PFSK-1 (cell line): Measurements from ENCODE around the gene ABHD6.

ENCODE experiments used
- FOXP2 ChIP-seq: optimal IDR thresholded peaks from 2 replicates; pipeline ENCODE3; 2011; ENCODE audit warnings: borderline replicate concordance, control low read depth, inconsistent platforms; ENCODE audit not compliant: insufficient read depth; ENCODE audit errors: extremely low read length, extremely low read depth
- POLR2AphosphoS5 ChIP-seq: IDR thresholded peaks from 2 replicates; pipeline ENCODE4 v1.6.1; 2012; ENCODE audit warnings: low read depth, mild to moderate bottlenecking, control low read depth, low read length, moderate library complexity
- REST ChIP-seq, 2 experiments: IDR thresholded peaks; 2 replicates each; pipeline versions ENCODE4 v1.6.1 to v1.8.0; 2011 to 2012; ENCODE audit warnings: low read depth in 2 of 2, low read length in 2 of 2, control low read depth in 1 of 2, inconsistent platforms in 1 of 2, mild to moderate bottlenecking in 1 of 2, moderate library complexity in 1 of 2; ENCODE audit not compliant: insufficient read depth in 1 of 2
- SIN3A ChIP-seq: IDR thresholded peaks from 2 replicates; pipeline ENCODE4 v1.6.1; 2012; ENCODE audit warnings: mild to moderate bottlenecking, low read length, moderate library complexity, borderline replicate concordance; ENCODE audit not compliant: insufficient read depth
- TAF1 ChIP-seq: IDR thresholded peaks from 2 replicates; pipeline ENCODE4 v1.6.1; 2012; ENCODE audit warnings: low read length, control low read depth, borderline replicate concordance; ENCODE audit not compliant: insufficient read depth

Gene ABHD6

GRCh38 chr3:58285334-58285733 is 47.7 kb downstream of the ABHD6 start:
- TF ChIP-seq FOXP2 (no peak), SIN3A (no peak), POLR2AphosphoS5 (no peak), REST (IDR thresholded peaks at IDR 0.05; ENCODE audit: insufficient read depth in 1 of 2, low read depth in 2 of 2, low read length in 2 of 2) (no peak), TAF1 (no peak)

- TF ChIP-seq SIN3A (no peak), REST (IDR thresholded peaks at IDR 0.05; ENCODE audit: insufficient read depth in 1 of 2, low read depth in 2 of 2, low read length in 2 of 2) (no peak), POLR2AphosphoS5 (no peak), FOXP2 (no peak), TAF1 (no peak)
Observed at GRCh38 chr3:58287354-58287753, 49.8 kb downstream of the ABHD6 start.

DNA sequence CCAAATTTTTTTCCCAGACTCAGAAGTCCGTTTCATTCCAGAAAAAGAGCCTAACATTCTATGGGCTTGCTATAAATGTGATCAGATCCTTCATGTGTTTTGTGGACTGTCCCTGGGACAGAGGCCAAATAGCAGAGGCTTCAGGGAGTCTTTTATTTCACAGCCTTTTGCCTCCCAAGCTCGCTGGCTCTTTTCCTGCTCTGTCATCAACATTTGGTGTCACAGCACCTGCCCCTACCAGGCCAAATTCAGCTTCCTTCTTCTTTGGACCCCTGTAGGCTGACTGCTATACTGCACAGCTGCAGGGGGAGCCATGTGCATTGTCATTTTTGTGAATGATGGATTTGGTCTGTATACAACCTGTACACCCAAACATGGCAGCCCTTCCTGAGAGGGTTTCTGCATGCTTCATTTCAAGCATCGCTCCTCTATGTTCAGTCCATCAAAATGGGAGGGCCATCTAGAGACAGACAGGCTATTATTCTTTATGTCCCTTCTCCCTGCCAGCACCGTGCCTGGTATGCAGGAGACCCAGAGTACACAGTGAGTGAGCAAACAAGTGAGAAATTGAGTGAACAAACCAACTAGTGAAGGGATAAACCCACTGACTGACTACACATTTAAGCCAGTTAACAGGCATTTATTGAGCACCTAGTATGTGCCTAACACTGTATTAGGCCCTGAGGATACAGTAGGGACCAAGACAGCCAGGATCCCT is 50.6 kb downstream of the ABHD6 start:
- no peak for TF ChIP-seq FOXP2
- TF ChIP-seq TAF1 = no peak
- TF ChIP-seq REST (IDR thresholded peaks at IDR 0.05; ENCODE audit: insufficient read depth in 1 of 2, low read depth in 2 of 2, low read length in 2 of 2) = no peak
- no peak for TF ChIP-seq POLR2AphosphoS5
- no peak for TF ChIP-seq SIN3A

DNA sequence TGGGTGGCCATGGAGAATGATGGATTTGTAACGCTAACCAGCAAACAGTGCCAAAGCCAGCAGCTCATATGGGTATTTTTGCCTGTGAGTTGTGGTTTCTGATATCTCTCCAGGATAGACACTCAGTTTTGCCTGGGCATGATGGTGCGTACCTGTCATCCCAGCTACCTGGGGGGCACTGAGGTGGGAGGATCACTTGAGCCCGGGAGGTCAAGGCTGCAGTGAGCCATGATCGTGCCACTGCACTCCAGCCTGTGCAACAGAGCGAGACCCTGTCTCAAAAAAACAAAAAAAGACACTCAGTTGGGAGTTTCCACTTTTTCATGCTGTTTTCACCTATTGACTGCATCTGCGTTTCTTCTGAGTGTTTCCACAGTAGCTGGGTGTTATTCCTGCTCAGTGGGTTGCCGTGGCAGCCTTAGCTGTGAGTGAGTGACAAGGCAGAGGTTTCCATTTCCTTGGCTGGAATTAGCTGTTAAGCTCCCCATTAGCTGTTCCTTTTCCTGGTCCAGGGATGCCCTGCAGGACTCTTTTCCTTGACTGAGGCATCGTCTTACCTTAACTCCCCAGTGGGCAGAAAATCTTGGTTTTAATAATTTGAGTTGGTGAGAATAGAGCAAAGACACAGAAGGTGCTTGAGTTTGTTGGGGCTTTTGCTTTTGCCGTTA is 54.2 kb downstream of the ABHD6 start:
- TF ChIP-seq FOXP2 (no peak), POLR2AphosphoS5 (no peak), REST (IDR thresholded peaks at IDR 0.05; ENCODE audit: insufficient read depth in 1 of 2, low read depth in 2 of 2, low read length in 2 of 2) (no peak), SIN3A (no peak), TAF1 (no peak)

DNA sequence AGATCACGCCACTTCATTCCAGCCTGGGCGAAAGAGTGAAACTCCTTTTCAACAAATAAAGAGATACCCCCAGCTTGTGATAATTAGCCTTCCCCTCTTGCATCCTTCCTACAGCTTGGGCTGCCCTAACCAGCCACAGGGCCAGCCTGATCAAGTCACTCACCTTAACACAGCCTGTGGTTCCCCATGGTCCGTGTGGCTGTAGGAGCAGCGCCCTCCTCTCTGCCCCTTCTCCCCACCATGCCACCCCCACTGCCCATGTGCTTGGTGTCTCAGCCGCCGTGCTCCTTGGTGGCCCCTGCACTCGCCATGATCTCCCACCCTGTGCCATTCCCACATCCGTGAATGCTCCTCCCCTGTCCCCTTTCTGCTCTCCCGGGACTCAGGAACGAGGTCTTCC is 55.3 kb downstream of the ABHD6 start:
- TF ChIP-seq REST (IDR thresholded peaks at IDR 0.05; ENCODE audit: insufficient read depth in 1 of 2, low read depth in 2 of 2, low read length in 2 of 2) (no peak), TAF1 (no peak), POLR2AphosphoS5 (no peak), SIN3A (no peak), FOXP2 (no peak)
